KG1 (cell line): ENCODE data around the gene EHF.

Experiments used
- DNase-seq: peaks from one replicate; lab custom pipeline; 2025; lab: John Stamatoyannopoulos, UW

Gene EHF

GRCh38 chr11:34644669-34645406 is 23.9 kb downstream of the EHF start:
- no peak for DNase-seq

GRCh38 chr11:34646431-34646830 is 25.5 kb downstream of the EHF start:
- no peak for DNase-seq

- DNase-seq, result no peak
These were observed 26.2 kb downstream of the EHF start for GRCh38 chr11:34647131-34647530.

- DNase-seq, result no peak
These were observed 26.6 kb downstream of the EHF start for GRCh38 chr11:34647532-34647931.

- DNase-seq, result no peak
These were observed 27.1 kb downstream of the EHF start for GRCh38 chr11:34648036-34648435.

- DNase-seq, result no peak
These were observed 28.7 kb downstream of the EHF start for GRCh38 chr11:34649597-34649996.

- DNase-seq, result peak; percentile 81
These were observed 29.6 kb downstream of the EHF start for GRCh38 chr11:34650528-34650927.

GRCh38 chr11:34651551-34651950 is 30.7 kb downstream of the EHF start:
- DNase-seq, result no peak

- DNase-seq, result no peak
These were observed 31.5 kb downstream of the EHF start for GRCh38 chr11:34652191-34652973.

GRCh38 chr11:34653031-34653430 is 32.1 kb downstream of the EHF start:
- no peak for DNase-seq

- no peak for DNase-seq
These were observed 33.1 kb downstream of the EHF start for GRCh38 chr11:34653851-34654482.

GRCh38 chr11:34654483-34655334 is 33.8 kb downstream of the EHF start:
- DNase-seq, result no peak

- no peak for DNase-seq
These were observed 34.6 kb downstream of the EHF start for GRCh38 chr11:34655335-34656008.

- no peak for DNase-seq
These were observed 35.3 kb downstream of the EHF start for GRCh38 chr11:34656062-34656720.

GRCh38 chr11:34658071-34659015 is 37.5 kb downstream of the EHF start:
- DNase-seq, result no peak

- no peak for DNase-seq
These were observed 38.3 kb downstream of the EHF start for GRCh38 chr11:34659096-34659733.

- no peak for DNase-seq
These were observed 44.4 kb downstream of the EHF start for GRCh38 chr11:34665077-34665835.

GRCh38 chr11:34667810-34668582 is 47.1 kb downstream of the EHF start:
- no peak for DNase-seq
